Measurements from ENCODE around the gene CDKL1. TPM values are rescaled to one million over a fixed set of nuclear protein-coding genes. Genes with fewer than 3 reads are reported as not detected.

Gene CDKL1
- polyA plus RNA-seq, 1 of the 3 experiments (the other 2 are of a cell fraction), result 2.5 TPM

DNA sequence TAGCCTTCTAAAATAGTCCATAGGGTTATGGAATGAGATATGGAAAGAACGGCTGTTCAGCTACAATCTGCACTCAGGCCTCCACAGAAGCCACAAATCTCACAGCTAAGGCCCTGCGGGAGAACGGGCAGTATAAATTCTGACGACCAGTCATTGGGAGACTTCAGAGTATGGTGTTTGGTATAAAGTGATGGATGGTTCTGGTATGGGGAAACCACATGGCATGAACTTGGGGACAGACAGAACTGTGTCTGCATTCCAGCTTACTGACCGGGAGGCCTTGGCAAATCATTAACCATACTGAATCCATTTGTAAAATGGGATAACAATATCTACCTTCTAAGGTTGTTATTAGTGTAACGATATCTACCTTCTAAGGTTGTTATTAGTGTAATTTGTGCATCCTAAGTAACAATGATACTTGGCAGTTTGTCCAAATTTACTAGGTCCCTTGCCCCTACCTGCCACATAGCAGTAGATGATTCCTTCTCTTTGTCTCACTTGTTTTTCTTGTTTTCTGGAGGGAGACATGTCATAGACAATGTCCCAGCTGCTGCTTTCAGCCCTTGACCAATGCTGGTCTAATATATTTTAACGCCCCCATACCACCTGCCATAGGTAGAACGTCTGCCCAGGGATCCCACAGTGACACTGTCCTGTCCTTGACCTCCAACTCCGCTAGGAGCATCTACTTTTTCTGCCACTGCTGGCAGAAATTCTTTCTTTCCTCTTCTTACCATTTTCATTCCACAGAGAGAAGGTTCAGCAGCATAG, 6.8 kb downstream of the CDKL1 start:
- H3K4me1 ChIP-seq (ENCODE audit: control insufficient read depth in 1 of 2, insufficient read depth in 2 of 2, low read depth in 1 of 2, low read length in 1 of 2), result no peaks in the 10 kb centered on the region
- no peaks in the 10 kb centered on the region for H3K27me3 ChIP-seq (ENCODE audit: insufficient read depth)
- H3K36me3 ChIP-seq (replicated peaks in 1 of 2; ENCODE audit: control insufficient read depth in 1 of 2, insufficient read depth in 2 of 2, low read length in 1 of 2), result peaks cover 0 to 8% of the 10 kb centered on the region in 2 experiments
- TF ChIP-seq, protein P1, sequence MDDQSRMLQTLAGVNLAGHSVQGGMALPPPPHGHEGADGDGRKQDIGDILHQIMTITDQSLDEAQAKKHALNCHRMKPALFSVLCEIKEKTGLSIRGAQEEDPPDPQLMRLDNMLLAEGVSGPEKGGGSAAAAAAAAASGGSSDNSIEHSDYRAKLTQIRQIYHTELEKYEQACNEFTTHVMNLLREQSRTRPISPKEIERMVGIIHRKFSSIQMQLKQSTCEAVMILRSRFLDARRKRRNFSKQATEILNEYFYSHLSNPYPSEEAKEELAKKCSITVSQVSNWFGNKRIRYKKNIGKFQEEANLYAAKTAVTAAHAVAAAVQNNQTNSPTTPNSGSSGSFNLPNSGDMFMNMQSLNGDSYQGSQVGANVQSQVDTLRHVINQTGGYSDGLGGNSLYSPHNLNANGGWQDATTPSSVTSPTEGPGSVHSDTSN (IDR thresholded peaks at IDR 0.05), result no peak
- TF ChIP-seq JUND (IDR thresholded peaks at IDR 0.05) (no peak), EP300 (IDR thresholded peaks at IDR 0.05; ENCODE audit: borderline replicate concordance in 1 of 2, low read depth in 1 of 2, low read length in 1 of 2) (no peak), FOXM1 (IDR thresholded peaks at IDR 0.05; ENCODE audit: low read depth) (no peak), GABPA (IDR thresholded peaks at IDR 0.05; ENCODE audit: low read depth) (no peak), RCOR1 (IDR thresholded peaks at IDR 0.05; ENCODE audit: low read length) (no peak), NFIC (IDR thresholded peaks at IDR 0.05; ENCODE audit: borderline replicate concordance) (no peak), POLR2AphosphoS5 (IDR thresholded peaks at IDR 0.05; ENCODE audit: low read depth, low read length) (no peak), SIN3A (IDR thresholded peaks at IDR 0.05; ENCODE audit: borderline replicate concordance, low read depth, low read length) (no peak), MEF2A (IDR thresholded peaks at IDR 0.05; ENCODE audit: borderline replicate concordance, low read depth) (no peak), GATA2 (CRISPR knock-in tag; IDR thresholded peaks at IDR 0.05) (no peak), RXRA (IDR thresholded peaks at IDR 0.05; ENCODE audit: borderline replicate concordance, low read depth) (no peak)
- TF ChIP-seq, protein P2, sequence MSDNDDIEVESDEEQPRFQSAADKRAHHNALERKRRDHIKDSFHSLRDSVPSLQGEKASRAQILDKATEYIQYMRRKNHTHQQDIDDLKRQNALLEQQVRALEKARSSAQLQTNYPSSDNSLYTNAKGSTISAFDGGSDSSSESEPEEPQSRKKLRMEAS (IDR thresholded peaks at IDR 0.05; ENCODE audit: low read depth), result no peak
- TF ChIP-seq, protein P3, sequence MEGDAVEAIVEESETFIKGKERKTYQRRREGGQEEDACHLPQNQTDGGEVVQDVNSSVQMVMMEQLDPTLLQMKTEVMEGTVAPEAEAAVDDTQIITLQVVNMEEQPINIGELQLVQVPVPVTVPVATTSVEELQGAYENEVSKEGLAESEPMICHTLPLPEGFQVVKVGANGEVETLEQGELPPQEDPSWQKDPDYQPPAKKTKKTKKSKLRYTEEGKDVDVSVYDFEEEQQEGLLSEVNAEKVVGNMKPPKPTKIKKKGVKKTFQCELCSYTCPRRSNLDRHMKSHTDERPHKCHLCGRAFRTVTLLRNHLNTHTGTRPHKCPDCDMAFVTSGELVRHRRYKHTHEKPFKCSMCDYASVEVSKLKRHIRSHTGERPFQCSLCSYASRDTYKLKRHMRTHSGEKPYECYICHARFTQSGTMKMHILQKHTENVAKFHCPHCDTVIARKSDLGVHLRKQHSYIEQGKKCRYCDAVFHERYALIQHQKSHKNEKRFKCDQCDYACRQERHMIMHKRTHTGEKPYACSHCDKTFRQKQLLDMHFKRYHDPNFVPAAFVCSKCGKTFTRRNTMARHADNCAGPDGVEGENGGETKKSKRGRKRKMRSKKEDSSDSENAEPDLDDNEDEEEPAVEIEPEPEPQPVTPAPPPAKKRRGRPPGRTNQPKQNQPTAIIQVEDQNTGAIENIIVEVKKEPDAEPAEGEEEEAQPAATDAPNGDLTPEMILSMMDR (IDR thresholded peaks at IDR 0.05), result no peak
- TF ChIP-seq, protein P4, sequence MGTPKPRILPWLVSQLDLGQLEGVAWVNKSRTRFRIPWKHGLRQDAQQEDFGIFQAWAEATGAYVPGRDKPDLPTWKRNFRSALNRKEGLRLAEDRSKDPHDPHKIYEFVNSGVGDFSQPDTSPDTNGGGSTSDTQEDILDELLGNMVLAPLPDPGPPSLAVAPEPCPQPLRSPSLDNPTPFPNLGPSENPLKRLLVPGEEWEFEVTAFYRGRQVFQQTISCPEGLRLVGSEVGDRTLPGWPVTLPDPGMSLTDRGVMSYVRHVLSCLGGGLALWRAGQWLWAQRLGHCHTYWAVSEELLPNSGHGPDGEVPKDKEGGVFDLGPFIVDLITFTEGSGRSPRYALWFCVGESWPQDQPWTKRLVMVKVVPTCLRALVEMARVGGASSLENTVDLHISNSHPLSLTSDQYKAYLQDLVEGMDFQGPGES (IDR thresholded peaks at IDR 0.05; ENCODE audit: low read depth, low read length), result no peak
- H3K79me2 ChIP-seq (ENCODE audit: insufficient read depth), result no peaks in the 10 kb centered on the region
- DNase-seq, result no peak
- no peaks in the 10 kb centered on the region for H3K9me3 ChIP-seq
- H3F3A ChIP-seq (replicated peaks; ENCODE audit: insufficient read depth), result no peaks in the 10 kb centered on the region
- WGBS (ENCODE audit: low lambda C conversion rate), result 90% methylated on average over 9 of the region's 9 CpGs
- POLR2A ChIA-PET, result no interaction called here
- no peak overlapping the region for H3K4me3 ChIP-seq (ENCODE audit: low read depth in 2 of 2, low read length in 1 of 2)
- H4K20me1 ChIP-seq (ENCODE audit: insufficient read depth), result no peaks in the 10 kb centered on the region
- no peaks in the 10 kb centered on the region for H3K9me2 ChIP-seq
- H3K27ac ChIP-seq (ENCODE audit: low read depth in 2 of 2, low read length in 1 of 2), result no peak overlapping the region
- H3K4me2 ChIP-seq, result no peak overlapping the region
- CTCF ChIA-PET, result no interaction called here
- no peak overlapping the region for H2AFZ ChIP-seq (ENCODE audit: low read depth)
- no peak overlapping the region for H3K9ac ChIP-seq
